NCI-H748 (cell line): ENCODE results near the gene CACNA2D3.
A peak's percentile ranks its signal among the peaks of the same experiment; 100 is the strongest.

ENCODE experiments used
- DNase-seq: peaks from one replicate; lab custom pipeline; 2025; ENCODE audit not compliant: unreplicated experiment; lab: John Stamatoyannopoulos, UW

The CACNA2D3 gene

GRCh38 chr3:54213907-54214306, 91.6 kb downstream of the CACNA2D3 start:
- no peak for DNase-seq

- no peak for DNase-seq
These were observed 92.5 kb downstream of the CACNA2D3 start for GRCh38 chr3:54214845-54215244.

GRCh38 chr3:54215521-54215920, 93.2 kb downstream of the CACNA2D3 start:
- DNase-seq = no peak

- DNase-seq = no peak
These were observed 95.5 kb downstream of the CACNA2D3 start for GRCh38 chr3:54217828-54218227.

GRCh38 chr3:54222316-54222715, 100.0 kb downstream of the CACNA2D3 start:
- DNase-seq = peak; percentile 74

- peak; percentile 86 for DNase-seq
These were observed 100.7 kb downstream of the CACNA2D3 start for GRCh38 chr3:54223063-54223462.

- DNase-seq = no peak
These were observed 103.6 kb downstream of the CACNA2D3 start for GRCh38 chr3:54225841-54226528.

GRCh38 chr3:54228806-54229205, 106.5 kb downstream of the CACNA2D3 start:
- no peak for DNase-seq

- peak; percentile 40 for DNase-seq
These were observed 110.3 kb downstream of the CACNA2D3 start for GRCh38 chr3:54232618-54233017.

GRCh38 chr3:54235998-54236397, 113.6 kb downstream of the CACNA2D3 start:
- peak; percentile 81 for DNase-seq

GRCh38 chr3:54237109-54237508, 114.8 kb downstream of the CACNA2D3 start:
- DNase-seq = no peak

- DNase-seq = no peak
These were observed 115.6 kb downstream of the CACNA2D3 start for GRCh38 chr3:54237788-54238502.

GRCh38 chr3:54240309-54240708, 118.0 kb downstream of the CACNA2D3 start:
- DNase-seq = no peak

GRCh38 chr3:54243056-54243931, 120.9 kb downstream of the CACNA2D3 start:
- DNase-seq = peak; percentile 86

GRCh38 chr3:54243960-54244682, 121.8 kb downstream of the CACNA2D3 start:
- no peak for DNase-seq

- DNase-seq = peak; percentile 20
These were observed 129.4 kb downstream of the CACNA2D3 start for GRCh38 chr3:54251705-54252104.

- DNase-seq = no peak
These were observed 134.9 kb downstream of the CACNA2D3 start for GRCh38 chr3:54257125-54257720.

GRCh38 chr3:54259636-54260035, 137.3 kb downstream of the CACNA2D3 start:
- no peak for DNase-seq

- DNase-seq = no peak
These were observed 138.8 kb downstream of the CACNA2D3 start for GRCh38 chr3:54261141-54261540.

- no peak for DNase-seq
These were observed 140.2 kb downstream of the CACNA2D3 start for GRCh38 chr3:54262541-54262940.

- no peak for DNase-seq
These were observed 140.6 kb downstream of the CACNA2D3 start for GRCh38 chr3:54262946-54263345.
